ENCODE results near the gene GZMB. TPM values are rescaled to one million over a fixed set of nuclear protein-coding genes. Genes with fewer than 3 reads are reported as not detected.
"Not testable (repeated sequence)": the region's sequence is repeated elsewhere in the genome, so short reads cannot be mapped to it uniquely, and the experiment has no call there.

The GZMB gene, protein sequence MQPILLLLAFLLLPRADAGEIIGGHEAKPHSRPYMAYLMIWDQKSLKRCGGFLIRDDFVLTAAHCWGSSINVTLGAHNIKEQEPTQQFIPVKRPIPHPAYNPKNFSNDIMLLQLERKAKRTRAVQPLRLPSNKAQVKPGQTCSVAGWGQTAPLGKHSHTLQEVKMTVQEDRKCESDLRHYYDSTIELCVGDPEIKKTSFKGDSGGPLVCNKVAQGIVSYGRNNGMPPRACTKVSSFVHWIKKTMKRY
- not detected for polyA plus RNA-seq (2013, experiment 1 of 2; ENCODE audit: insufficient read length)
- polyA plus RNA-seq (2013, experiment 2 of 2; ENCODE audit: insufficient read length), result not detected

DNA sequence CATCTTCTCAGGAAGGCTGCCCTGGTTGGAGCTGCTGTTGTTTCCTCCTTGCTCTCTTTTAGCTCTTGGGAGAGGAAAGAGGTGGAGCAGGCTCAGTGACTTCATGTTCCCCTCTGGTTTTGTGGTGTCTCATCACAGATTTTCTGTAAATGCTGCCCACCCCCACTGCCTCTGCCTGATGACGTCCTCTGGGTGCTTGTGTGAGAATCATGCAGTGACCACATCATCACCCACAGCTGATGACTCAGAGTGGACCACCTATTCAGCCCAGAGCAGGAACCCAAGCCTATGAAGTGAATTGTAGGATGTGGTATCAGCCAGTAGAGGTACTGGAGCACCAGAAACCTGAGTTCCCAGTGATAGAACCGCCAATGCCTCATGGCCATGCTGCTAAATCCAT, at the start of gene GZMB:
GZMB (minus strand) TSS at position 33 of the 400 bp plus-strand sequence; CDS start at position 3, 30 bp downstream.
- no peak for DNase-seq

DNA sequence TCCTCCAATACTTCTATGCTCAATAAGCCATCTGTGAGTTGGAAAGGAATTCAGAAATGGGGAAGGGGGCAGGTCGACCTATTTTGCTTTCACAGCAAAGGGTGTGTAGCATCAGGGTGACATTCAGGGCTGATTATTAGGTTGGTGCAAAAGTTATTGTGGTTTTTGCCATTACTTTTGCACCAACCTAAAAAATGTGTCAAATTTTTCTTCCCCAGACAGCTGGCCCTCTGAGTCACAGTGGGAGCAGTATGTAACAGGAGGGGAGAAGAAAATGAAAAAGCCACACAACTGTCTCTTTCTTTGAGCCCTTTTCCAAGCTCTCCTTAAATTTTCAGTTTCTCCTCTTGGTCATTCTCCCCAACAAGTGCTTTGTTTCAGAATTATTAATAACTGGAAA, 47.1 kb upstream of the GZMB start:
- DNase-seq, result no peak

DNA sequence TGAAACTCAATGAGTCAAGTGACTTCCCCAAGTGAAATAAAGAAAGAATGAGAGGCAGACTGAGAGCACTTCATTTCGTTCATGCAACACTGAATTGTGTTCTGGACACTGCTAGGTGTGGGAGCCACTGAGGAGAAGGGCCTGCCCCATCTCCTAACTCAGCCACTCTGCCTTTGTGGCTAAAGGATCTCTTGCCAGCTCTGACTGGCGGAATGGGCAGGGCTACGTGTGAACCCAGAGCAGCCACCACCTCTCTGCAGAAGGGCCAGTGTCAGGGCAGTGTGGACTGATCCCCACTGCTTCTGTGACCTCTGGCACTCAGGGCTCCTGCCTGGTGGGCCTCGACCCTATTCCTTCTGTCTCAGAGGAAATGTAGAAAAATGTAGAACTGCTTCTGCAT, 46.5 kb upstream of the GZMB start:
- DNase-seq, result no peak

DNA sequence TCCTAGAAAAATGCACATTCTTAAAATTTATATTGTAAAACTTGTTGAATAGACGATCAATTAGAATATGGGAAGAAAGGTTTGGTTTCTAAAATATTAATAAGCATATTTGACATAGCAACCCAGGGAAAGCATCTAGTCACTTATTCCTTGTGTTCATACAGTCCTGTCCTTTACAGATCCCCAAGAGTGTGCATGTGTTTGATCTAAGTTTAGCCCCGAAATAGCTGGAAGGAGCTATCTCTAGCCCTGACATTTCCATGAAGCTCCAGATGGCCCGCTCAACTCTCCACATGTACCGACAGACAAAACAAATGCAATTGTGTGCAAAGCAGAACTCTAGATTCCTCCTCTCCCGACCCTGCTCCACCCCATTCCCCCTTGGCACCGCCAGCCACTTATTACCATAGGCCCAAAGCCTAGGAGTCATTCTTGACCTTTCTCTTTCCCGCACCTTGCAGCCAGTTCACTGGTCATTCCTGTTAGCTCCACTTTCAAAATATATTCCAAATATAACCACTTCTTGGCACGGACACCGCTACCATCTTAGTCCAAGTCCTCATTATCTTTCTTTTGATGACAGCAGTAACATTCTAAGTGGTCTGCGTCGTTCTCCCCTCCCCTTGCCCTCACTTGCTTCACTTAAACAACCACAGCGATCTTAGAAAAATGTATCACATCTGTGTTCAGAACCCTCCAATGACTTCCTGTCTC, 45.4 kb upstream of the GZMB start:
- no peak for DNase-seq

DNA sequence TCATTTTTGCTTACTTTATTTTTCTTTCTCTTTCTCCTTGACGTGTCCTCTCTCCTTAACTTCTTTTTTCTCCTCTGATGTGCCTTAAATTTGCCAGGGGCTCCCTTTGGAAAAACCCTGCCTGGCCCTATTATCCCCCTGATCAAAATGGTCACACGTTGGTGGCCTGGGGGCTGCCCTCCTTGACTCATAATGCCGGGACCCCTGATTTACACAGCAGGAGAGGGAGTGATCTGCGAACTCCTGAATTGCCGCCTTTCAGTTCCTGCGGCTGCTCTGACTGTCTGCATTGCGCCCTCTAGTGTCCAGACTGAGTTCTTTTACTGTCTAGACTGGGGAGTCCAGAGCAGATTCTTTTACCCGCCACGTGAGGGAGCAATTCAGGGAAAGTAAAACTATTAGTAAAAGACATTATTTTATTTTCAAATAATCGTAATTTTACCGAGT, 44.8 kb upstream of the GZMB start:
- peak; percentile 88 for DNase-seq

DNA sequence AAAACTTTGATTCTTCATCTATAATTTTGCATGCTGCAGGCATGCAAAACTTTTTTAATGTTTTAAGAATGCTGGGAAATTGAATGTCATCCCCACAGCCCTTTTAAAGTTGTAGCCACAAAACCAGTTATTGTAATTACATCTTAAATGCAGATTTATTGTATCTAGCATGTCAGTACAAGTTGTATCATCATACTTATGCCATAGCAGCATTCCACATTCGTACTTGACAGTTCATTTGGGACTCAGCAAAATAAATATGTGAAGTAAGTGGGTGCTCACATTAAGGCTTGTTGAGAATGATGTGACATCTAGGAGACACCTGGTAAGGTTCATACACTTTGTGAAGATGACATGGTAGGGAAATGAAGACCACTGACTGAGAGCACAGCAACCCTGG, 44.0 kb upstream of the GZMB start:
- DNase-seq, result no peak

DNA sequence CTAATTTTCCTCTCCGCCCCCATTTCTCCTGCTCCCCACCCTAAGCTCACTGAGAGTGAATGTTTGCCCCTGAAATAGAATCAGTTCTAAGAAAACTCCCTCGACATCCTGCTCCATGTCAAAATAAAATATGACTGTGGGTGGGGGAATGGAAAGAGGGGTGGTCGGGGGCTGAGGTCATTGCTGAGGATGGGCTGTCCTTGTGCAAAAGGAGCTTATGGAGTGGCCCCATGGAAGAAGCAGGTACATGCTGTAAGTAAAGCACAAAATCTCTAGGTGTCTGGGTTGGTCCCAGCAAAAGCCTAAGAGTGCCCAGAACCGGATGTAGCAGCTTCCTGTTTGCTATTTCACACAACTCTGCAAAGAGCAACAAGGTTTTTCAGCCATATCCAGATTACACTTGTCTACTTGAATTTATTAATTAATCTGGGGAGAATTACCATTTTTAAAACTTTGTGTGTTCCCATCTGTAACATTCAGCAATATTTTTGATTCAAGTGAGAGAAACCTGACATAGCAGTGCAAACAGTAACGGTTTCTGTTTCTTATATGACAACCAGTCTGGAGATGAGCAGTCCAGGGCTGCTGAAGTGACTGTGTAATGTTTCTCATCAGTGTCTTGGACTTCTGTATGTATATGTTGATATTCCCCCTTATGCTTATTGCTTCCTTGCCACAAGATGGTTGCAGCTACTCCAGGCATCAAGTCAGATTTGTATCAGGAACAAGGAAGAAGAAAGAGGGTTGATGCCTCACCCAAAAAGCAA, 40.4 kb upstream of the GZMB start:
- DNase-seq, result no peak

DNA sequence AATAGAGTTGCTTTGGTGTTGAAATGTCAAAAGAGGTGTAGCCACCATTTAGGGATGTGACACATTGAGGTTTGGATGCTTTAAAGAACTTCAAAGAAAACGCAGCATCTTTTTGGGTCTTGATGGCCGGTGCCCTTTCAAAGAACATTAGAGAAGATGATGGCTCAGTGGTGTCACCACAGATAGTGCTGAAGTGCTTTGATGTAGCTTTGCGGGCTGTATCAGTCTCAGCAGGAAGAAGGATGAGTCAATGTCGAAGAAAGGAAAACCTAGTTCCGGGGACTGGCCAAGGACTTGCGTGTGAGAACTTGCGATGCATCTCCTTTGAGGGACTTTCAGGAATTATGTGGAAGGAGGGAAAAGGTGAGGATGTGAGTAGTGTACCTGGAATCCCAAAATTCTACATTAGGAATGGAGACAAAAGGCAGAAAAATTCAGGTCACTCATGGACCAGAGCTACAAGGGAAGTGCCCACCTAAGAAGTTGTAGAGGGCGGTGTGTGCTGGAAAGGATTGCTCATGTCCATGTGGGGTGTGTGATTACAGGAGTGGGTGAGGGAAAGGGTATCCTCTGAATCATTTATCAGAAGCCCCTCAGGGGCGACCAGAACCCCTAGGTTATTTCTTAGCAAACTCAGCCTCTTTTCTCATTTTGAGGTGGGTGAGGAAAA, 39.7 kb upstream of the GZMB start:
- no peak for DNase-seq

DNA sequence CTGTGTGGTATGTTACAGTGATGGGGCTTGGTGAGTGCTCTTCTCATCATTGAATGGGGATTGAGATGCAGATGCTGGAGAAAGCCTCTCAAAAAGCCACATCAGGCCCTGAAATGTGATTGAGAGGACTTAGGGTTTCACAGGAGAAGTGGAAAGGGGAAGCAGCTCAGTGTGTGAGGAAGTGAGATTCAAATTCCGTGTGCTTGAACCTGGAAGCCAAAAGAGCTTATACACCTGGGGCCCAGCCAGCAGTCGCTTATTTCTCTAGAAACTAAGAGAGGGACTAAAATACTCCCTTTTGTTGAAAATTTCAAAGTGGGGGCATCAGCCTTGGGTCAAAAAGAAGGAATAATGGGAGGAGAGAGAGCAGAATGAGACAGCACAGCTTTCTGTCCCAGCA, 39.1 kb upstream of the GZMB start:
- no peak for DNase-seq

DNA sequence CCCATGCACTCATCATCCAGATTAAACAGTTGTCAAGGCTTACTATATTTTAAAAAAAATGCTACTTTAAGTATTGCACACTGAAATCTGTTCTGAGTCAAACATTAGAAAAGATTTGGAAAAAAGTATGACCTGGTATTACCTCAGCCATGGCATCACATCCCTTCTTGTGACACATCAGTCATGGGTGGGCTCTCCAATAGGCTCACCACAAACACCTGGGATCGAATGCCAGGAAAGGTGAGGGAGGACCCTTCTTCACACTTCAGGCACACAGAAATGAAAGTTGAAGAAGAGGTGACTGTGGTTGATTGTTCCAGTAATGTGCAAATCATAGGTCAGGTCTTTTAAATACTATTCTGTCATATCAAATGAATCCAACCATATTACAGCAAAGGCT, 36.6 kb upstream of the GZMB start:
- DNase-seq, result no peak

DNA sequence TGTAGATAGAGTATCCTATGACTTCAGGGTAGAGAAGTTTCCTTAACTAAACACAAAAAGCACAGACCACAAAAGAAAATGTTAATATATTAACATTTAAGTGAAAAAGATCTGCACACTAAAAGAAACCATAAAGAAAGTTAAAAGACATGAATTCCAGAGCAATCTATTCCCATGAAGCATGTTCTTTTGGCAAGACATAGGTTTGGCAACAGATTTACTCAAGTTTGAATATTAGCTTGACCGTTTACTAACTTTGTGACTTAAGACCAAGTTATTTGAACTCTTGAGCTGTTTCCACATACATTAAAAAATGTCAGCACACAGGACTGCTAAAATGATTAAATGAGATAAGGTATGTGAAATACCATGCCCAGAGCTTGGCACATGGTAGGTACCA, 35.7 kb upstream of the GZMB start:
- DNase-seq, result no peak

DNA sequence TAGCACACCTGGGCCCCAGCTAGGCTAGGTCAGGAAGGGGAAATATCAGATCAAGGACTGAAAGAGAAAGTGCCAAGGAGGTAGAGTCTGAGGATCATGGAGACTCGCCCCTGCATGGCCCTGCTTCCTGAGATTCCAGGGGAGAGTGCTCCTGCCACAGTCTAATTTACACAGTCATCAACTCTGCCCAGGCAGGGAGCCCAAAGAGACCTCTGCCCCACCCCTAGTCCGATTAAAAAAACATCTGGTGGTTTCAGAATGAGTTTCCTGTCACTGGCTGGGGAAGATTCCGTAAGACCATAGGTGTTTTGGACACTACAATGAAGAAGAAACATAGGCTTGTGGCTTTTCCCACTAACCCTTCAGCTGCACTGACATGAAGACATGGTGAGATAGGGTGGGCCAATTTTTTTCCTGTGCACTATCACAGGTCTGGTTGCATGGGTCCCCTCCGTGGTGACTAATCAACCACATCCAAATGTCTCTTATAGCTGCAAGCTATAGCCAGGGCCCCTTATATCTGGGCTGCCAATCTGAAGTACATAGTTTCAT, 31.5 kb upstream of the GZMB start:
- DNase-seq, result no peak

DNA sequence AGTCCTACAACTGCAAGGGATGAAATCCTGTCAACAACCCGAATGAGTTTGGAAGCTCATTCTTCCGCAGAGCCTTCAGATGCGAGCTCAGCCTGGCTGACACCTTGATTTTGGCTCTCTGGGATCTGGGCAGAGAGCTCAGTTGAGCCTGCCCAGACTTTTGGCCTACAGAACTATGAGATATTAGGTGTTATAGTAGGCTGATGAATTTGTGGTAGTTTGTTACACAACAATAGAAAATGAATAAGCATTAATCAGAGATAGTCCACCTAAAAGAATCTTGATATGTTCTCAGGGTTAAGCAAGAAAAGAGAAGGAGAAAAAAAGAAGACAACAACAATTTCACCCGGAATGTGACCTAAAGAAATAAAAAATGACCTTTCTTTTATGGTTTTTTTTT, 30.4 kb upstream of the GZMB start:
- DNase-seq, result no peak

DNA sequence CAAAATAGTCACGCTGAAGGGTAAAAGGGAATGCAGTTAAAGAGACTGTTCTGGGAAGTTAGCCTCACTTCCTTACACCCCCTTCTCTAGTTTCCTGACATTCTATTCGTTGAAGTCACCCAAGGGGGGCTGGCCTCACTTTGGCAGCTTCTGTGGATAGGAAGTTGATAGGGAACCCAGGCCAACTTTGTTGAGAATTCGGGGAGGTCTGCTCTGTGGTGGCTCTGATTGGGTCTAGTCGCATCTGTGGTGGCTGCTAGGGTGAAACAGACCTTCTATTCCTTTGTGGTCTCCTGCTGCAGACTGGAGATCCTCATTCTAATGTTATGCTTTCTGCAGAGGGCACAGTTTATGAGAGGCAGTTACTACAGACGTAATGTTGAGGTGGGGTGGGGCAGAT, 28.8 kb upstream of the GZMB start:
- DNase-seq, result no peak

DNA sequence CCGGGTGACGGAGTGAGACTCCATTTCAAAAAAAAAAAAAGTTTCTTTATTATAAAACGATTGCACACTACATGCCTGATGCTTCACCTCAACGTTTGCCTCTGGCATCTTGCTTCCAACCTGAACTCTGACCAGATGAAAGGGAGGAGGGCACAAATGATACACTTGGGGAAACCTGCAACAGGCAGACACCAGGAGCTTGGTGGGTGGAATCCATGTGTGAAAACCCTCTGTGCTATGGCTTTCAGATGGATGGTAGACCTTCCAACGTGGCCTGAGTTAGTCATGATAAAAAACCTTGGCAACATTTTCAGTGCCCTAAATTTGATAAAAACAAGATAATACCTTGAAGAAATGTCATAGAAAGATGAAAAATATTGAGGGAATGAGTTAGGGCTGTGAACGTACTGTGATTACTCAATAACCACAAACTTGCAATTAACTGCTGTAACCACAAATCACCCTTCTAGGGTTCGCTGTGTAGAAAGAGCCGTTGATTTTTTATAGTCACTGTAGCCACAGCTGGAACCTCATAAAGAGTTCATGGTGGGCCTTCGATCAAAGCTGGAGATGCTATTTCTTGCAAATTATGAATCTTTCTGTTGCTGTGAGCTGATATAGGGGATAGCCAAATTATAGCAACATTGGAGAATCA, 26.1 kb upstream of the GZMB start:
- no peak for DNase-seq

DNA sequence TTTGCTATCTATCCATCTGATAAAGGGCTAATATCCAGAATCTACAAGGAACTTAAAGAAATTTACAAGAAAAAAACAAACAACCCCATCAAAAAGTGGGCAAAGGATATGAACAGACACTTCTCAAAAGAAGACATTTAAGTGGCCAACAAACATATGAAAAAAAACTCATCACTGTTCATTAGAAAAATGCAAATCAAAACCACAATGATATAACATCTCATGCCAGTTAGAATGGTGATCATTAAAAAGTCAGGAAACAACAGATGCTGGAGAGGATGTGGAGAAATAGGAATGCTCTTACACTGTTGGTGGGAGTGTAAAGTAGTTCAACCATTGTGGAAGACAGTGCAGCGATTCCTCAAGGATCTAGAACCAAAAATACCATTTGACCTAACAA, 14.4 kb upstream of the GZMB start:
- not testable (repeated sequence) for DNase-seq

DNA sequence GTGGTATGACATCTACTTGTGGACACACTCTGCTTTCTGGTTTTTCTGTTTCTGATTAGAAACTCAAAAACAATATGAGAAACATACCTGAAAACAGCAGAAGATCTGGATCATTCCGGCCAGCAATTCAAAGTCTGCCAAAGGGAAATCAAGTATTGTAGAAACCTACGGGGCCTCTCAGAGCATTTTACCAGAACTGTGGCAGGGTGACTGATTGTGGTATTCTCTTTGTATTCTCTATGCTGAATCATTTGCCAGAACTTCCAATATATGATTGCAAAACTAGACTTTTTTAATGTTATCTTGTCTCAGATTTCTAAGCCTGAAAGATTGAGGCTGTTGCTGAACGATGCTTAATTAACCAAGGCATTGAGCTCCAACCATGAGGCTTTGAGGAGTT, 5.9 kb upstream of the GZMB start:
- no peak for DNase-seq

DNA sequence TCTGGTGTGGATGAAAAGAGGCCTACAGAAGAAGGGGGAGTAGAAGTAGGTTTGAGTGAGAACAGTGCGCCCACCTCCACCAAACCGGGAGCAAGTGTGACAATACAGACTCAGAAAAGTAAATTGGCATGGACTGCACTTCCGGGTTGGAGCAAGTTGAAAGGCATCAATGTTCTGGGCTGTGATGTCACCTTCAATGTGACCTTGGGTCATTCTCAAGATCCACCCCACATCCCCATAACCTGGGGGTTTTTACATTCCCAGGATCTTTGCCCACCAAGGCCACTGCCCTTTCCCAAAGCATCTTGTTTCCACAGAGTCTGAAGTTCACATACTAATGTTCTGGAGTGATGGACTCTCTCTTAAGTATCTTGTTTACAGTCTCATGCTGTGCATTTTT, 5.3 kb upstream of the GZMB start:
- no peak for DNase-seq

DNA sequence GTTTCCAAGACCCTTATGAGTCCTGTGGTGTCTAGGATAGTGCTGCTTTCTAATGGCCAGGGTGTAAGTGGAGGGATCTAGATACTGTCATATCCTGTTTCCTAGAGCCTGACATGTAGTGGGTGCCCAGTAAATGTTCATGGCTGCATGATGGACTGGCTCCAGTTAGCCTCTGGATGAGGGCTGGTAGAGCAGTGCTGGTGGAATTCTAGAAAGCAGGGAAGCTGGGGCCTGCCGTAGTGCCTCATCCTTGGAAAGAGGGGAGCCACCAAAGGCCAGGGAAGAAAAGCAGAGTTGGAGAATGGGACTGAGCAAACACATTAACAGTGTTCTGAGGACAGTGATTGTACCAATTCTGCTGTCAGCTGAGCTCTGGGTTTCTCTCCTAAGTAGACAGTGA, 637 bp downstream of the GZMB start:
- no peak for DNase-seq

DNA sequence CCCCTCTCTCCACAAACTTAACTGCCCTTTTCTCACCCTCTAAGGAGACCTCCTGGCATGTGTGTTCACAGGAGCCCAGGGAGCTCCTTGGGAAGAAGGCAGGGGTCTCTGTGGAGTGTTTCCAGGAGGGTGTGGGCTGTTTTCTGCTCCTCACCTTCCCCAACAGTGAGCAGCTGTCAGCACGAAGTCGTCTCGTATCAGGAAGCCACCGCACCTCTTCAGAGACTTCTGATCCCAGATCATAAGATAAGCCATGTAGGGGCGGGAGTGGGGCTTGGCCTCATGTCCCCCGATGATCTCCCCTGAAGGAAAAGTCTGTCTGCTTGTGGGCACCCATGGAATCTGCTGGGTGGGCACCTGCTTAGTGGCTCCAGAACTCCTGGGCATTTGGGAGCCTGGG, 1.2 kb downstream of the GZMB start:
- DNase-seq, result no peak

DNA sequence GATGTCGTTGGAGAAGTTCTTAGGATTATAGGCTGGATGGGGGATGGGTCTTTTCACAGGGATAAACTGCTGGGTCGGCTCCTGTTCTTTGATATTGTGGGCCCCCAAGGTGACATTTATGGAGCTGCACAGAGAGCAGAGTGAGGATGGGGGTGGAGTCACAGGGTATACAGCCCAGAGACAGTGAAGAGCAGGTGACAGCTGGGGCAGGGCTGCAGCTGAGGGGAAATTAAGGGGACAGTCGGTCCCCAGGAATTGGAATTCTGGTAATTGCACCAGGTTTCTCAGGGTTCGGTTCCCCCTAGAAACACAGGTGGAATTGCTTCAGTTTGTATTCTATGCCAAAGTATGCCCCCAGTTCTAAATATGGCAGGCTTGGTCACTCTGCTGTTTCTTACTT, 1.7 kb downstream of the GZMB start:
- DNase-seq, result no peak

DNA sequence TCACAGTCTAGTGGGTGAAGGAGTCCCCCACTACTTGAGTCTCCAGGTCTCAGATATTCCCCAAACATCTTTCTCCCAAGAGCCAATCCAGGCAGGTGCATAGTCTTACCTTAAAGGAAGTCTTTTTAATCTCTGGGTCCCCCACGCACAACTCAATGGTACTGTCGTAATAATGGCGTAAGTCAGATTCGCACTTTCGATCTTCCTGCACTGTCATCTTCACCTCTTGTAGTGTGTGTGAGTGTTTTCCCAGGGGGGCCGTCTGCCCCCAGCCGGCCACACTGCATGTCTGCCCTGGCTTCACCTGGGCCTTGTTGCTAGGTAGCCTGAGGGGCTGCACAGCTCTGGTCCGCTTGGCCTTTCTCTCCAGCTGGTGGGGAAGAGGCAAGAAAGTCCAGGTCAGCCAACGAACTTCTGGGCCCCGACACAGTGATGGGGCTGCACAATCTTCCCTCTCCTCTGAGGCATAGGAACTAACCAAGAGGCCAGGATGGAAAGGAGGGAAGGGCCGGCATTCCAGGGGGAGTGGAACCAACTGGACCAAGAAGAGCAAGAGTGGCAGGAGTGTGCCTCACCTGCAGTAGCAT, 2.1 kb downstream of the GZMB start:
- DNase-seq, result no peak
